Hematopoietic multipotent progenitor cell (in vitro differentiated cells): ENCODE data around the gene SPNS2. TPM values are rescaled to one million over a fixed set of nuclear protein-coding genes. Genes with fewer than 3 reads are reported as not detected.

Experiments
- DNase-seq, 3 donors: peaks; one replicate each; pipeline ENCODE4 v3.0.0-alpha.2; 2011 to 2015; ENCODE audit warnings: low read depth in 2 of 3, low spot score in 2 of 3
- total RNA-seq: library from RNA; depleted of rRNA; stranded (reverse); fragments of >200 nt; gene quantifications from one replicate; pipeline ENCODE4 v1.2.3, GENCODE V29; 2012

SPNS2 gene
- total RNA-seq, 1 donor = 101 TPM

DNA sequence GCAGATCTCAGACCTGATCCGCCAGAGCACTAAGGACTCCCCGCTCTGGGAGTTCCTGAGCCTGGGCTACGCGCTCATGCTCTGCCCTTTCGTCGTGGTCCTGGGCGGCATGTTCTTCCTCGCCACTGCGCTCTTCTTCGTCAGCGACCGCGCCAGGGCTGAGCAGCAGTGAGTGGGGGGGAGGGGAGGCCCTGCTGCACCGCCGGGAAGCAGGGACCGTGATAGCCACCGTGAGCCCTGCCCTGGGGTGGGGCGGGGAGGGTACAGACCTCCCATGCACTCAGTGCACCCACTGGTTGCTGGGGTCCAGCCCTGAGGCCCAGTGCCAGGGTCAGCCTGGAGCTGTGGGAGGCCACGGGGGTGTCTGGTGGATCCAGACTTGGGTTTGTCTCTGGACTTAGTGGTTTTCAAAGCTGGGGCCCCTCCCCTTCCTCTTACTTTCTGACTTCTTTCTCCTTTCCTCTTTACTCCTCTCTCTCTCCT is 37.6 kb downstream of the SPNS2 start:
- DNase-seq = no peak

DNA sequence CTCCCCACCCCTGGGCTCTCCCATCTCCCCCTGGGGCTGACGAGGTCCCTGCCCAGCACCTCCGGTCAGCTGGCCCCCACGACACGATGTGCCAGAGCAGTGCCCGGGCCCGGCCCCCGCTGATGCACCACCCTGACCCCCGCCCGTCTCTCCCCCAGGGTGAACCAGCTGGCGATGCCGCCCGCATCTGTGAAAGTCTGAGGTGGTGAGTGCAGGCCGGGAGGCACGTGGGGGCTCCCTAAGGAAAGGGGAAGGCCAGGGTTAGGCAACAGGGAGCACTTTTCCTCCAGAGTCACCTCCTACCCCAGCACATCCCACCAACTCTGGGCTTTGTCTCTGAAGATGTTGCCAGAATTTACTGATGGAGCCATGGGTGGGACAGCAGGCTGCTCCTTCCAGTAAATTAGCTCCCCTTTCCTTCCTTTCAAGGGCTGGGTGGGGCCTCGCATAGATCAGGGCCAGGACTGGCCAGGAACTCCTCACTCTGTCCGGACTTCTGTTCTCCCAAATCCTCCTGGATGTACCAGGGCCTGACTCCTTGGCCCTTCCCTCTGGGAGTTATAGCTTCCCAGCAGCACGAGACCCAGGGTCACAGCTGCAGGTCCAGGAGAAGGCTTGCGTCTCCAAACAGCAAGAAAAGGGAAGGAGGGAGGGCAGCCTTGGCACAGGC is 38.2 kb downstream of the SPNS2 start:
- DNase-seq = no peak

DNA sequence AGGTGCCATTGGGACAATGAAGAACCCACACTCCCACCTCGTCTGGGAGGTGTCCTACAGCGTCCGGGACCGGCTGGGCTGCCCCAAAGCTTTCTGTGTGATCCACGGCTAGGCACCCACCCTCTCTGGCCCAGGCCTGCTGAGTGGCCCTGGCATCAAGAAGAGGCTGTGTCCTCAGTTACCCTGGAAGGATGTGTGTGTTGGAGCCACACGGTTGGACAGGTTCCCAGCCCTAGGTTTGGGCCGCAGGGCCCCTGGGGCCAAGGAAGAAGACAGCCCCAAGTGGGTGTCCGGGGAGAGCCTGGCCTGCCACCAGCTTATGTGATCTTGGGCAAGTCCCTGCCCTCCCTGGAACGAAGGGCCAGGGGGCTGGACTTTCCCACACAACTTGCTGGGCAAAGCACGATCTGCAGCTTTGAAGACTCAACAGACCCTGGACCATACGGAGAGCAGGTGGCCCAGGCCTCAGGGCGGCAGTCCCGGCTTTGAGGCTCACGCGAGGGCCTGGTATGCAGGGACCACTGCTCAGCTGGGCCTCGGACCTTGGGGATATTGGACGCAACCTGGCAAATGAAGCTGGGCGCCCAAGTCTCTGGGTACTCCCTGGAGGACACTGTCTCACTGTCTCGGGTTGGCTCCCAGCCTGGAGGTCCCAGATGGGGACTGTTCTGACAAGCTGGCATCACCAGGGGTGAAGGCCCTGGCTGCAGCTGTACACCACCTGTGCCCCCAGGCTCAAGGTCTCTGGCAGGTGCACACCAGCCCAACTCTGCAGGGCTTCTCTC is 39.0 kb downstream of the SPNS2 start:
- no peak for DNase-seq

GRCh38 chr17:4538236-4539002 is 39.7 kb downstream of the SPNS2 start:
- no peak for DNase-seq

- no peak for DNase-seq
Measured at GRCh38 chr17:4539025-4539424, 40.3 kb downstream of the SPNS2 start.

DNA sequence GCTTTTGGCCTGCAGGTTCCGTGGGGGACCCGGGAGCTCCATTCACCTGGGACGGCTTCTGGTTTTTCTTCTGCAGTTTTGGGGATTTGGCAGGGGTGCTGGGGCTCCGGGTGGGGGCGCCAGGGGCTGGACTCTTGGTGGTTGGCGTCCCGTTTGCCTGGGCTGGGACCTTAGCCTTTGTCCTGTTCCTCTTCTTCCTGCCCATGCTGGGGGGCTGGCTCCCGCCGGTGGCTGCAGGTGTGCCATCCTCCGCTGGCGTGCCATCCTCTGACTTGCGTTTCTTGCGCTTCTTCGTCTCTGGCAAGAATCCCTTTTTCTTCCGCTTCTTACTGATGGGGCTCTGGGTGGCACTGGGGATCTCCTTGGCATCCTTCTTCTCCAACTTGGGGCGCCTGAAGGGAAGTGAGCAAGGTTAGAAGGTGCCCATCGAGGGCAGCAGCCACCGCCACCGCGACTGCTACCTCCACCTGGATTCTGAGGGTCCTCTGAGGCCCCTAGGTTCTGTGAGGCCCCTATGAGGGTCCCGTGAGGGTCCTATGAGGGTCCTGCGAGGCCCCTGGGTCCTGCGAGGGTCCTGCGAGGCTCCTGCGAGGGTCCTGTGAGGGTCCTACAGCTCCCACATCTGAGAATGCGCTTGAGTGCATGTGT is 41.0 kb downstream of the SPNS2 start:
- no peak for DNase-seq

DNA sequence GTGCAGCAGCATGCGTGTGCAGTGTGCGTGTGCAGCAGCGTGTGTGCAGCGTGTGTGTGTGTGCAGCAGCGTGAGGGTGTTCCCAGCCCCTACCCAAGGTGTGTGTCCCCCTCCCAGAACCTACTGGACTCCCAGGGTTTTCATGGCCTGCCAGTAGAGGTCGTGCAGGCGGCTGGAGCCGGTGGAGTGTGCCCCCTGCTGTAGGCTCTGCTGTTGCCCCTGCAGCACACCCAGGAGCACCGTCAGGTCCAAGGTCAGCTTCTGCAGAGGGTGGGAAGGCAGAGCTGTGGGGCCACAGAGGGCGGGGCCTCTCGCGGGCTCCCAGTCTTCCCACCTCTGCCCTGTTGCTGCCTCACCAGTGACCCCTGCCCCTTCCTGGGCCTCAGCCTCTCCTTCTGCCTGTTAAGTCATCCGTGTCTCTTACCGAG is 41.6 kb downstream of the SPNS2 start:
- DNase-seq = peak in 2 of 3 donors; percentile 39 to 49

DNA sequence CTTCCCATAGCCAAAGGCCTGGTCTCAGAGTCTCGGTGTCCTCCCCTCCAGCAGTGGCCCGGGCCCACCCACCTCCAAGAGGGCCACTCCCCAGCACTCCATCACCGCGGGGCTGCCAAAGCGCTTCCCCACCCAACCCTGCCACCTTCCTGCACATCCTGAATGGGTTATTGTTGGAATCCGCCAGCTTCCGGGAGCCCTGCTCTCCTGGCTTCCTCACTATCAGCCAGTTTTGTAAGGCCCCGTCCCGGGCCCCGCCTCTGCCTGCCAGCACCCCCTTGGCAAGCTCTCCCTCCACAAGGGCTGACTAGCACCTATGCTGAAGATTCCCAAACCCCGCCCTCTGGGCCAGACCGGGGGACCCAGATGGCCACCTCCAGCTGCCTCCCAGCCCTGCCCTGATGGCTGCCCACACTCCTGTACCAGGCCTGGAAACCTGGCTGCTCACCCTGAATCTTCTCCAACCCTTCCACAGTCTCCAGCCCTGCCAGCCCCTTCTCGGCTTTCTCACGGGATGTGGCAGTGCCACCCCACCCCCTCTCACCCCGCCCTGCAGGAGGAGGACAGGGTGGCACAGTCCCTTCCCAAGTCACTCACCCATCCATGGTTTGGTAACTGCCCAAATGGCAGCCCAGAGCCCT is 42.1 kb downstream of the SPNS2 start:
- no peak for DNase-seq

DNA sequence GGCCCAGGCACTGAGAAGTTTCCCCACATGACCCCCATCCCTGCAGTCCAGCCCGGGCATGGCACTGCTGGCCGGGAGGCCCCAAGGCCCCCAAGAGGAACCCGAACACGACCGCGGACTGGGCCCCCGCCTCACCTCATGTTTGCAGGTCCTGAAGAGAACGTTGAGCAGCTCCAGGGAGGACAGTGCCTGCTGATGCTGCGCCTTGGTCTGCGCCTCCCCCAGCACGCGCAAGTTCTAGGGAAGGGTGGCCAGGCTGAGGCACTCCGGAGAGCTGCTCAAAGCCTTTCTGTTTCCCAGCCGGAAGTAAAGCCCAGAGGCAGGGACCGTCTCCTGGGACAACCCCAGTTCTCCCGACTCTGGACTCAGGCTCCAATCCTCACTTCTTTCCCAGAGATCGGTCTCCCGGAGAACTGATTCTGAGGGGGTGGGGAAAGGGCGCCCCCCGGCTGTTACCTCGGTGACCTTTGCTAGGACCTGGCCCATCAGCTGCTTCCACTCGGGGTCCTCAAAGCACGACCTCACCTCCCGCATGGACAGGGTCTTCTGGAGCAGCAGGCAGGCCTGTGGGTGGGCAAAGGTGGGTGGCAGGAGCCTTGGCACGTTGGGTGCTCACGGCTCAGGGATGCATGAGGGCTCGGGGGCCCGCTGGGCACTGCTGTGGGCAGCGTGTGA is 42.8 kb downstream of the SPNS2 start:
- DNase-seq = no peak

GRCh38 chr17:4542003-4542725 is 43.5 kb downstream of the SPNS2 start:
- DNase-seq = no peak

DNA sequence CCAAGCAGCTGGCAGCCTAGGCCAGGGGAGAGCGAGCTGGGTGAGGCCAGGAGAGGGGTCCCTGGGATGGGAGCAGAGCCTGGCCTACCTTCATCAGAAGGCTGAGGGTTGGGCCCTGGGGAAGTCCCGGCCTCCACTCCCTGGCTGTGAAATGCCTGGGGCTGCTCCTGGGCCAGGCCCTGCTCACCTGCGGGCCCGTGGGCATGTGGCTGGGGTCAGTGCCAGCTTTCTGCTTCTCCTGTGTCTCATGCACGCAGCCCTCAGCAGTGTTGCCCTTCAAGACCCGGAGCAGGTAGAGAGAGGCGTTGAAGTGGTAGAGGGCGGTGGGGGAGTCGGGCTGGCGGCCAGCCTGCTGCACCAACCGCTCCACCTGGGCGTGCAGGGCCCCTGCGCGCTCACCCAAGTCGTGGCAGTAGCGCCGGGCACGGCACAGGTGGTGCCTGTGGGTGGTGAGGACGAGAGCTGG is 44.1 kb downstream of the SPNS2 start:
- DNase-seq = no peak

DNA sequence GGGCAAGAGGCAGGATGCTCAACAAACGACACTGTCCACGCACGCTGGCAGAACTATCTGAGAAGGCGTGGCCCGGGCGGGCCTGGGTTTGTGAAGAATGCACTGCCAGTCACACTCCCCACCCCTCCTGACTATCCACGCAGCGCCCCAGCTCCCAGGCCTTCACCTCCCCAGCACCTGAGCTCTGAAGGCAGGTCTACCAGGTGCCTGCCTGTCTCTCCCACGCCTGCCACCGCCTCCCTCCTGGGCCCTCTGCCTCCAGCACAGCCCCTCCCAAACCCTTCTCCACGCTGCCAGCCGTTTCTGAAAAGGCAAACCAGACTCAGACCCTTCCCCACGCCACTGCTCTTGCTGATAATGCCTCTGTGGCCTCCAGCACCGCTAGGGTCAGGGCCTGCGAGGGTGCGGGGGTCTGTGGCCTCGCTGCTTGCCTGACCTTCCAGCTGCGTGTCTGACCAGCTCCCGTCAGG is 44.9 kb downstream of the SPNS2 start:
- DNase-seq = no peak

GRCh38 chr17:4544135-4544950 is 45.7 kb downstream of the SPNS2 start:
- no peak for DNase-seq

- no peak for DNase-seq
Measured at GRCh38 chr17:4544951-4545216, 46.2 kb downstream of the SPNS2 start.

- DNase-seq = no peak
Measured at GRCh38 chr17:4545217-4545951, 46.7 kb downstream of the SPNS2 start.

- no peak for DNase-seq
Measured at GRCh38 chr17:4547118-4547906, 48.6 kb downstream of the SPNS2 start.

GRCh38 chr17:4548061-4548461 is 49.4 kb downstream of the SPNS2 start:
- no peak for DNase-seq
